Left cardiac atrium (tissue), 4 donors: ENCODE data around the gene DDC. TPM values are rescaled to one million over a fixed set of nuclear protein-coding genes. Genes with fewer than 3 reads are reported as not detected.
"Not testable (repeated sequence)": the region's sequence is repeated elsewhere in the genome, so short reads cannot be mapped to it uniquely, and the experiment has no call there.

Source experiments
- ATAC-seq, 2 donors: fragments of 200-7000 bp; cut with Tn5 transposase; one replicate each; pipeline ENCODE4 v1.9.1; 2020; ENCODE audit warnings: mild to moderate bottlenecking in 2 of 2, moderate library complexity in 2 of 2
- DNase-seq: peaks from one replicate; pipeline ENCODE4 v3.0.0-alpha.2; 2020
- intact Hi-C, 2 donors: fragments of 100-400 bp; cut with DNase I; formaldehyde crosslinking; loops; one replicate each; pipeline versions ENCODE4 v1.14.1 to v1.15.1; 2022 to 2023
- total RNA-seq, 2 donors: library from RNA; stranded (reverse); fragmentation: NEBNext Ultra II Directional; extraction: Animal tissue kit (Norgen Biotek cat#: 25700); gene quantifications; one replicate each; pipeline ENCODE4 v1.2.1, GENCODE V29; 2021
- donor health status: DM: no; HTN: yes; CAD: no.
- donor health status: DM: no; HTN: yes; CAD: no; lungs with severe emphysema.
- donor health status: DM: yes; HTN: yes; CAD: no.
- donor health status: Dilated cardiomyopathy.

Gene DDC
- total RNA-seq, 2 donors from 2014 or later: not detected

DNA sequence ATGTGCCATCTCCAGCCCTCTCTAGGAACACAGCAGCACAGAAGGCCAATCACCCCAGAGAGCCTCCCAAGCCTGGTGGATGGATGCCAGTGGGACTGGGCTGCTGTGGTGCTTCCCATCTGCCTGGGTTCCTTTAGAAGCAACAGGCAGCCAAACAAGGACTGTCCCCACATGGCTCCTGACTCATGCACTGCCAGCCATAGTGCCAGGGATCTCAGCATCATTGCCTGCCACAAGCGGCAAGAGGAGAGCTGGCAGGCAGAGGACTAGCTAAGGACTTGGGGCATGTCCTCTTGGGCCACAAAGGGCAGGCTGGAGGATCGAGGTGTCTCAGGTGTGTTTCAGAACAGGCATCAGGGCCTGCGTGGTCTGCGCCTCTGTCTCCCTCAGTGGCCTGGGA lies 91.7 kb downstream of the DDC start:
- no peak for DNase-seq
- intact Hi-C loops: loop anchor here in 1 of 2 donors (5.0 kb wide), 1 partner anchor 674 kb away; no protein-coding TSS in a partner anchor
- no peak for ATAC-seq

DNA sequence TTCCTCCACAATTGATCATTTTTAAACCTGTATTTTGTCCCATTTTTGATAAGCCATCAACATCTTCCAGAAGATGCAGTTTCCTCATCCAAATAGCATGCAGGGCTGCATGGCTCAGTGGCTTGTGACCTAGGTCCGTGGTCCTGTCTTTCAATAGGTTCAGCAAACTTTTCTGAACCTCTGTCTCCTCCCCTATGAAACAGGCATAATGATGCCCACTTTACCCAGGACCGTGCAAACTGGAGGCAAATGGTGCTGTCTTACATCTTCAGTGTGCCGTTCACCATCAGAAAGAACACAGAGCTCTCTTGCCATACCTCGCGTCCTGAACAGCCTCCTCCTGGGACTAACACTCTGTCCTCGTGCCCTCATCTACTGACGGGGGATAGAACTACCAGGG lies 92.8 kb downstream of the DDC start:
- no peak for ATAC-seq
- intact Hi-C loops: loop anchor here in 1 of 2 donors (5.0 kb wide), 1 partner anchor 675 kb away; no protein-coding TSS in a partner anchor

DNA sequence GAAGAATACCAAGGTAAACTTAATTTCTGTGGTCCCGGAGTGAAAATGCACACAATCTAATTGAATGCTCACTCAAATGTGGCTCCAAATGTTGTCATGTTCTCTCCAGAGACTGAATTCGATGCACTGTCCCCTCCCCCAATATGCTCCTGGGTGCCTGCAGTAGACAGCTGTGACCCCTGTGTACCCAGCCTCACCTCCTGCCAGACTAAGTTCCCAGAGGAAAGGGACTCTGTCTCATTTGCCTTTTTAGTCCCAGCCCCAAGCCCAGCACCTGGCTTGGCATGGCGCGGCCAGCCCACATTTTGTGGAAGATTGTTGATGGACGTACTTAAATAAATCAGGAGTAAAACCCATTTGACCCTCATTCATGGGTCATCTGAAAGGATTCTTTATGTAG lies 93.2 kb downstream of the DDC start:
- ATAC-seq: no peak
- DNase-seq: no peak
- intact Hi-C loops: loop anchor here in 1 of 2 donors (5.0 kb wide), 1 partner anchor 675 kb away; no protein-coding TSS in a partner anchor

More for the DNA sequence above, 92.8 kb downstream of the DDC start:
- no peak for DNase-seq

DNA sequence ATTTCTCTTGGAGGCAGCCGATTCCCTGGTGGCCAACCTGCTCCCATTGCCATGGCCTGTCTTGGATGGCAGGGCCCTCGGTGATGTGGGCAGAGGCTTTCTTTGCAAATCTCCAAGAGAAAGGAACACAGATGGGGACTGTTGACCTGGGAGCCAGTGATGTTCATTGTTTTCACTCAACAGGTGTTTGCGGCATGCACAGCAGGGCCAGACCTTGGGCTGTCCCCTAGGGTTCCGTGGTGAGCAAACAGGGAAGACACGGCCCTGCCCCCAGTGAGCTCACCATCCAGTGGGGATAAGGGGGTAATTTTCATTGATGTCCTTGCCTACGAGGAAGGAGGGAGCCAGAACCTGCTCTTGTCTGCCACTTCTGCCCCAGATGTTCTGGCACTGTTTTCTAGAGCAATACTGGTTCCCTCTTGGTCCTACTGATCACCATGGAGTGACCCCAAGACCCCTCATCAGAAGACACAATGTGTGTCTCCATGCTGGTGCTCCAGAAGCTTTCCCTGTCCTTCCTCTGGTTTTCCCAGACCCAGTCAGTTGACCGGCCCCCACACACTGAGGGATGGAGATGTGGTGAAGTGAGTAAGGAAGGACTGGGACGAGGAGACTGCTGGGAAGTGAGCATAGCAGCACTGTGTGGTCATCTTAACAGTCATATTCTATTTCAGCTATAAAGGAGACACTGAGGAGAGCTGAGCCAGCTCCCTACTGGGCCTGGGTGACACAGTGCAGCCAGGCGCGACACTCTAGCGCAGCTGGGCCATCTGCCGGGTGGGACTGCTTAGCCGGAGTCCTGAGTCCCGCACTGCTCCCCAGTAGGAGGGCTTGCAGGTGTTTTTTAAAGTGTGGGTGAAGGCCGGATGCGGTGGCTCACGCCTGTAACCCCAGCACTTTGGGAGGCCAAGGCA lies 94.7 kb downstream of the DDC start:
- intact Hi-C loops: loop anchor here in 1 of 2 donors (5.0 kb wide), 1 partner anchor 677 kb away; no protein-coding TSS in a partner anchor
- ATAC-seq (no peak), DNase-seq (no peak)

DNA sequence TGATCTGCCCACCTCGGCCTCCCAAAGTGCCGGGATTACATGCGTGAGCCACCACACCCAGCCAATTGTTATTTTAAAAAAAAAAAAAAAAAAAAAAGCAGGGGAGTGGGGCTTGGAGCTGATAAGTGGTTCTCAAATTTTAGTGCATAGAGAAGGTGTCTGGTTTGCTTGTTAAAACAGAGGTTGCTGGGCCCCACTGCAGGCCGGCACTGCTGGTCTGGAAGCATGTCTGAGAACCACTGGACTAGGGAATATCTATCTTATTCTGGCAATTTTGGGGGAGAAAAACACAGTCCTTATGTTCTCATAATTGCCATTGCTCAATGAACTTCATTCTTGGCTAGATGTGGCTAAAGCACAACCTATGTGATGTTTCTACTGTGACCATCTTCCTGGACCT lies 96.0 kb downstream of the DDC start:
- intact Hi-C loops: loop anchor here (2.0 to 10.0 kb wide), 6 partner anchors 123 to 896 kb away; no protein-coding TSS in a partner anchor
- DNase-seq: no peak
- no peak for ATAC-seq

DNA sequence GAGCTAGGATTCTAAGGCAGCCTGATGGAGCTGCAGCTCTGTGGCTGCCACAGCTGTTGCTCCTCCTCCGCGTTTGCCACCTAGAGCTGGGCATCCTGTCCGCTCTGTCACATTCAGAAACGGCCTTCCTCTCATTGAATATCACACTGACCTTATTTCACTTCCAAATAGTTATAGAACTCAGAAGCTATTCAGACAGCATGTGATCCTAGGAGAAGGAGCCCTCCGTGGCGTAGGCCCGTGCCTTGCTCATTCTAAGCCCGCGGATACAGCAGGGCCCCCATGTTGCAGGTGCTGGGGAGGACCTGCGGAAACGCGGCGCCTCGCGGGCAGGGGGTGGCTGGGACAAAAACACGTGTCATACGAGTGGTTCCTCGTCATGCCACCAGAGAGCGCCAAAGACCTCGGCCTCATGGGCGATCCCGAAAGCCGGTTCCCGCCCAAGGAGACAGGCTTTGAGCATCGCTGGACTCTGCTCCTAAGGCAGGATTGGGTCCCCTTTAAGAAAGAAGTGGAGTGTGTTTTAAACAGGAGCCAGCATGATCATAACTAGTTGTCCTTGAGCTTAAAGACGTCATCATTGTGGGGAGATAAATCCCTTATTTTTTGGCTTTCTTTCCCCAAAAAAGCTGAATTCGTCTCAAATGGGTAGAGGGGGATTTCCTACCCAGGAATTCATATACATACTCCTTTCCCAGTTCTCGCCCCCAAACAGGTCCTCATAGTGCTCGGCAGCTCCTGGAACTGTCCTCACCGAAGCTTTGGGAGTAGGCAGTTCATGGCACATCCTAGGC lies 97.2 kb downstream of the DDC start:
- ATAC-seq (peak; percentile 92), DNase-seq (peak; percentile 87)
- intact Hi-C loops: loop anchor here (2.0 to 10.0 kb wide), 6 partner anchors 124 to 897 kb away; no protein-coding TSS in a partner anchor

DNA sequence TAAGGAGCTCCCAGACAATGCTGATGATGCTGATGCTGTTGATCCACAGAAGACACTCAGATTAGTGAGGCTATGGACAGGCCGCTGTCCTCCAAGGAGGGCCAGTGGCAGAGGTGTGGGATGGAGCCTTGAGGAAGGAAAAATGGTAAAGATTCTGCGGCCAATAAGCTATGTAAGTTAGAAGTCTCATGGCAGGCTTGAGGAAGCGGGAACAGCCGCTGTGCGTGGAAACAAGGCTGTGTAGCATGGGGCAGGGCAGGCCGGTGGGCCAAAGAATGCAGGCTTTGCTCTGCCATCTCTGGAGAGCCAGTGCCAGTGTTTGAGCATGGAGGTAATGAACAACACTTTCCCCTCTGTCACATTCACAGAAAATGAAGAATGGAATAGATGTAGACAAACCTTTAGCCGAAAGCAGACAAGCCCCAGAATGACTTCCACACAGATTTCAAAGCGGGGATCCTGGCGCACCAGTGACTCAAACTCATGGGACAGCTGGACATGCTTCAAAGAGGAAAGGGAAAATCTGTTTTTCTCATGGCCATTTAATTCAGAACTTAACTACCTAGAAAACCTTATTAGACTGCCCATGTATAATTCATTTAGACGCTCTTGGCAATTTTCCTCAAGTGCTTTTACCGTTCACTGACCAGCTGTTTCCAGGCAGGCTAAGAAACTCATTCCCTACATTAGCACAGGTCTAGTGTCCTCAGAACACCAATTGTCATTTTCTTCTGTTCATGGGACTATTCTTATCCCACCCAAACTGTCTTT lies 98.2 kb downstream of the DDC start:
- no peak for DNase-seq
- intact Hi-C loops: loop anchor here (5.0 to 10.0 kb wide), 4 partner anchors 125 to 898 kb away; no protein-coding TSS in a partner anchor
- ATAC-seq: no peak

DNA sequence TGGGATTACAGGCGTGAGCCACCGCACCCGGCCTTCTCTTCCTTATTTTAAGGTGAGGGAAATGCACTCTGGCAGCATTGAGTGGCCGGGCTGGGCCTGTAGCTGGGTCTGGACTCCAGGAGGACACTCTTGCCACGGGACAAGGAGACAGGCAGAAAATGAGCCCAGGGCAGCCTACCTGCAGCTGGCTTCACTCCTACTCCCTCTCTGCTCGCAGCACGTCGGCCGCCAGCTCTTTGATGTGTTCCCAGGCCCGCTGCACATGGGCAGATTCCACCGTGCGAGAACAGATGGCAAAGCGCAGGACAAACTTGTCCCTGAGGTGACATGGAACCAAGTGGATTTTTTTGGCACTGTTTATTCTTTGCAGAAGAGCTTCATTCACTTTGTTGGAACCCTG lies 102.2 kb downstream of the DDC start:
- intact Hi-C loops: loop anchor here in 1 of 2 donors (10.0 kb wide), 2 partner anchors 132 to 902 kb away; no protein-coding TSS in a partner anchor
- ATAC-seq: no peak
- DNase-seq: no peak

DNA sequence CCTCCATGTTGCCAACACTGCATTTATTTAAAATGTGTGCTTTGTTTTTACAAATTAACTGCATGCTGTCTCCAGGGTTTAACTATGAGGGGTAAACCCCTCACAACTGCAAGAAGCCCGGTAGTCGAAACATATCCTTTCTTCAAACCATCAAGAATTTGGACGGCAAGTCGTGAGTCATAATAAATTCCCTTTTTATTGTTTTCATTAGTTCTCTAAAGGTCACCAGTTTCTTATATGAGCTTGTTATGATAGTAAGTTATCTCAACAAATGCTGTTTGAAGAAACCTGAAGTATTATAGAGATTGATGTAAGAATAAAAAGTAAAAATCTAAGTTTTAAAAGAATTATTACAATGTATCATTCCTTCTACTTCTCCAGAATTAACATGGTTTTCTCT lies 102.8 kb downstream of the DDC start:
- intact Hi-C loops: loop anchor here in 1 of 2 donors (10.0 kb wide), 2 partner anchors 132 to 902 kb away; no protein-coding TSS in a partner anchor
- ATAC-seq (no peak), DNase-seq (no peak)

DNA sequence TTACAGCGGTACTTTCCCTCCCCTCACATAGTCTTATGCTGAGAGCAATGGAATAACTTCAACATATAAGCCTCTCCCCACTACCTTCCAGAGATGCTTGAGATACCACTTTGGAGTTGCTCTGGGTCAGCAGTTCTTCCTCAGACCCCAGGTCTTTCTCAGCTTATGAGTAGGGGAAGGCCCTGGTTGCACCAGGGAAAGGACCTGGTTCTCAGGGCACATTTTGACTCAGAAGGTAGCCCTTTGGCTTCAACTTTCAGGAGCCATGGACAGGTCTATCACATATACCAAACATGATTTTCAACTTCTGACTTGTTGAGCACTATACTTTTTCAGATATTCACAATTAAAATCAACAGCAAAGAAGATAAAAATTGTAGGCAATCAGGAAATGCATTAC lies 103.5 kb downstream of the DDC start:
- no peak for ATAC-seq
- no peak for DNase-seq
- intact Hi-C loops: loop anchor here in 1 of 2 donors (10.0 kb wide), 2 partner anchors 133 to 903 kb away; no protein-coding TSS in a partner anchor

DNA sequence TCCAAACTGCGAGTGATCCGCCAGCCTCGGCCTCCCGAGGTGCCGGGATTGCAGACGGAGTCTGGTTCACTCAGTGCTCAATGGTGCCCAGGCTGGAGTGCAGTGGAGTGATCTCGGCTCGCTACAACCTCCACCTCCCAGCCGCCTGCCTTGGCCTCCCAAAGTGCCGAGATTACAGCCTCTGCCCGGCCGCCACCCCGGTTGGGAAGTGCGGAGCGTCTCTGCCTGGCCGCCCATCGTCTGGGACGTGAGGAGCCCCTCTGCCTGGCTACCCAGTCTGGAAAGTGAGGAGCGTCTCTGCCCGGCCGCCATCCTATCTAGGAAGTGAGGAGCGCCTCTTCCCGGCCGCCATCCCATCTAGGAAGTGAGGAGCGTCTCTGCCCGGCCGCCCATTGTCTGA lies 106.0 kb downstream of the DDC start:
- intact Hi-C loops, ATAC-seq, DNase-seq: not testable (repeated sequence)

DNA sequence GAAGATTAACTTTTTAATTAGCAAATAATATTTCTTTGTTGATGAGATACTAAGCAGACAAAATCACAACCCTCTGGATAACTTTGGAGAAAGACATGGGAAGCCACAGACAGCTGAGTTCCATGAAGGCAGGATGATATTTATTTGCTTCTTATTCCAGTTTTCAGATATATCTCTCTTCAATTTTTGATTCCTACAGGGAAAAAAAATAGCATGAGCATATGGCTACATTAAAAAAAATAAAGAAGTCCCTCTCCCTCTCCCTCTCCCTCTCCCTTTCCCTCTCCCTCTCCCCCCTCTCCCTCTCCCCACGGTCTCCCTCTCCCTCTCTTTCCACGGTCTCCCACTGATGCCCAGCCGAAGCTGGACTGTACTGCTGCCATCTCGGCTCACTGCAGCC lies 106.6 kb downstream of the DDC start:
- ATAC-seq, intact Hi-C loops, DNase-seq: not testable (repeated sequence)

DNA sequence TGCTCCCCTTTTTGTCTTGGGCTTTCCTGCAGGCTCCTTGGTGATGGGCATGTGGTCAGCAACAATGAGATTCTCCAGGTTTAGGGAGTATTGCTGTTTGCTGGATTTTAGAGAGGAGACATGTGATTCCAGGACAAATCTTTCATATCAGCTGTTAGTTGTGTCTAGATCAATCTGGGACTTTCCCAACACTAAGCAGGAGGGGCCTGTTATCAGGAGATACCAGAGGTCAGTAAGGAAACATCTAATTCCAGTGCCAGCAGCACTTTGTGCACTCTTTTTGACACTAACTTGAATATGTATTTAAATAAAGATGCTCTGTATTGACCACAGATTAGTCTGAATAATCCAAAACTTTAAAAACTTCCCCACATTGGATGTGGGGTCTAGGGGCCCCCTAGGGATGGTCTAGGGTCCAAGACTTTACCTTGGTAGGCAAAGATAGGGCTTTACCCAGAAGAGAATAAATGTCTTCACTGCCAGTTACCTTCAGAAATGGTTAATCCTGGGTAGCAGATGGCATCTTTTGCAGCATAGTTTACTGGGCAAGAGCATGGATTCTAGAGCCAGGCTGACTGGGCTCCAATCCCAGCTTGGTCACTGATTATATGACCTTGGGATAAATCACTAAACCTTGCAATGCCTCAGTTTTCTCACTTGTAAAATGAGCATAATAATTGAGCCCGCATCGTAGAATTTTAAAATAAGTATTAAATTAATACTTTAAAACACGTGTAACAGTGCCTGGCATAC lies 108.7 kb downstream of the DDC start:
- intact Hi-C loops: no loop called here
- ATAC-seq: no peak

DNA sequence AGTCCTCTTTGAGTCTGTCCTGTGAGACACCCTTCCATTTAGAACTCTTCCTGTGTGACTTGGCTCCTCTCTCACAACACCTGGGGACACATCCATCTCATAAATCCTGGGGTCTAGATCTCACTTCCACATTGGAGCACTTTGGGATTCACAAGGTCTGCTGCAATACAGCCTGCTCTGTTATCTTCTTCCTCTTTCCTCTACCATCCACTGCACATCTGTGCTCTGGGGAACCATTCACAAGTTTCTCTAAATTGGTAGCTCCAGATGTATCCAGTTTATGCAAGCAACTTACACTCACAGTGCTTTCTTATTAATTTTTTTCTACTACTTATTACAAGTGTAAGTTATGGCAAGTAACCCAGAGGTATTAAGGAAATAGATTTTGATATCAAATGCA lies 109.5 kb downstream of the DDC start:
- intact Hi-C loops: no loop called here

More for the DNA sequence above, 108.7 kb downstream of the DDC start:
- DNase-seq: no peak

DNA sequence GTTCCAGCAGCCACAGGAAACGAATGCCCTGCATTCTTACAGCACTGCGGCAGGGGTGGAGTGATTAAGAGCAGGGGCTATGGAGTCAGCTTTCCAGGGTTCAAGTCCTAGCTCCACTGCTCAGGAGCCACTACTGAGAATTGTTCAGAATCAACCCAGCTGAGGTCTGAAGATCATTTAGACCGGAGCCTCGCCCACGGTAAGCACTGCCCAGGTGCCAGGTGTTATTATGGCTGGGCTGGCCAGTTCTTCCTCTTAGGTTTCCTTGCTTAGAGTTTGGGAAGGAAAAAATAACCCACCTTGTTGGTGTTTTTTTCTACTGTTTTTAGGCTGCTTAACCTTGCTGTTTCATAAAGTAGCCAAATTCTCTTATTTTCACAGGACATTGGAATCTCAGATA lies 110.2 kb downstream of the DDC start:
- intact Hi-C loops: no loop called here
- ATAC-seq (no peak), DNase-seq (no peak)

More for the DNA sequence above, 109.5 kb downstream of the DDC start:
- no peak for DNase-seq
- ATAC-seq: no peak

DNA sequence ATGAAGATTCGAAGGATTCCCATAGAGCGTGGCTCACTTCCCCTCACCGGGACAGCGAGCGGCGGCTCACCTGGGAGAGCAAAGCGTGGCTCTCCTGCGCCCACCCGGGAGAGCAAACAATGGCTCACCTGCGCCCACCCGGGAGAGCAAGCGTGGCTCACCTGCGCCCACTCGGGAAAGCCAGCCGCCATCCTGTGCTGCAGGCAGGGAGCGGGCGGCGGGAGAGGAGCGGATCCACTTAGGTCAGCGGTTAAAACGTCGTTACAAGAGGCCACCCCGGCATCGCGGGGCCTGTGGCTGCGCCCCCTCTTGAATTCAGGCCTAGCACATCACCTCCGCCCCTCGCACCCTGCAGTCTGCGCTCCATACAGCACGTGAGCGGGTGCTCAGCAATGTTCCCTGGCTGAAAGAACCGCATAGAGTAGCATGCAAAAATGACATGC lies 114.6 kb downstream of the DDC start:
- peak; percentile 38 for ATAC-seq
- intact Hi-C loops: no loop called here
- DNase-seq: peak; percentile 24

DNA sequence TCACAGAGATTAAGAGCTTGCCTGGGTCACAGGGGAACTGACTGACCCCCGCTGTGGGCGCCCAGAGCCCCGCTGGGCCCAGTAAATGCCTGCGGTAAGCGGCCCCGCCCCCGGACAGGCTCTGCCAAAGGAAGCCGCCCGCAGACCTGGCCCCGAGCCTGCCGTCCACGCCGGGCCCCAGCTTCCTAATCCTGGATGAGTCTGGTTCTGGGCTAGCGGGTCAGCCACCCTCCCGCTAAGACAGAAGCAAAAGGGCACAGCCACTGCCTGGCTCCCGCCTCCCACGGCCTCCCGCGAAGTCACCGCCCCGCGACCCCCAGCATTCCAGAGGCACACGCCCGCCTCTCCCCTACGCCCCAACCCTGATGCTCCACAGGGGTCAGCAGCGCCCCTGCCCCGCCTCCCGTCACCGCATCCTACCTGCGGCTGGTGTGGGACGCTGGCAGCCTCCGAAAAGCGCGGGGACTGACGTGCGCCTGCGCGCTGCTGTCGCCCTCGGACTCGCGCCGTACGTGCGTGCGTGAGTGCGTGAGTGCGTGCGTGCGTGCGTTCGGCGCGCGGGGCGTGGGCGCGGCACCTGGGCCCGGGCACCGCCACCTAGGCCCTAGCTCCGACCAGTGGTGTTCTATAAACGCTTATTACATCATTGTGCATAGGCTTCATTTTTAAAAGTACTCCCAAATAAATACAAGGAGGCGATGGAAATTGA lies 115.2 kb downstream of the DDC start, which contains the start of gene FIGNL1:
TSS of gene FIGNL1 (minus strand) at position 470 of the 709 bp plus-strand sequence. CDS start 3,063 bp downstream, outside the sequence.
- intact Hi-C loops: no loop called here
- ATAC-seq (peak; percentile 99), DNase-seq (peak; percentile 85)
